Gastroesophageal sphincter (tissue), 4 donors: ENCODE results near the gene HELB. TPM values are rescaled to one million over a fixed set of nuclear protein-coding genes. Genes with fewer than 3 reads are reported as not detected.

Experiments
- ATAC-seq: fragments of 150-250 bp; one replicate; pipeline ENCODE4 v1.9.1; 2016; ENCODE audit warnings: mild to moderate bottlenecking, moderate library complexity
- H3K27ac ChIP-seq, 4 donors: fragments of 200-600 bp; sonication (generic) in 3 of 4; 1 replicate in 3 of 4; 2 replicates in 1 of 4; pipeline ENCODE4 v1.5.1; 2016 to 2019
- H3K27me3 ChIP-seq: fragments of 200-600 bp; sonication (generic); one replicate; pipeline ENCODE4 v1.5.1; 2019
- H3K36me3 ChIP-seq, 2 donors: fragments of 200-600 bp; sonication (generic); one replicate each; pipeline ENCODE4 v1.5.1; 2019; ENCODE audit warnings: control low read depth in 1 of 2
- H3K4me1 ChIP-seq, 3 donors: fragments of 200-600 bp; sonication (generic); 1 replicate in 2 of 3; 2 replicates in 1 of 3; pipeline ENCODE4 v1.5.1; 2016 to 2019; ENCODE audit warnings: control low read depth in 2 of 3
- H3K4me3 ChIP-seq, 2 donors: fragments of 200-600 bp; sonication (generic); one replicate each; pipeline ENCODE4 v1.5.1; 2019; ENCODE audit warnings: mild to moderate bottlenecking in 1 of 2, moderate library complexity in 1 of 2
- H3K9me3 ChIP-seq, 3 donors: fragments of 200-600 bp; sonication (generic); one replicate each; pipeline ENCODE4 v1.5.1; 2017 to 2019; ENCODE audit warnings: control low read depth in 2 of 3
- CTCF ChIP-seq, 4 experiments: fragments of 200-600 bp in 2 of 4; fragments of 450-650 bp in 2 of 4; sonication (generic) in 1 of 4; IDR thresholded peaks; one replicate each; pipeline ENCODE4 v1.5.1; 2017 to 2019; ENCODE audit warnings: antibody characterized with exemption in 4 of 4, mild to moderate bottlenecking in 2 of 4, moderate library complexity in 2 of 4
- EP300 ChIP-seq: sonication (generic); formaldehyde crosslinking; IDR thresholded peaks from one replicate; pipeline ENCODE4 v1.6.1; 2017; ENCODE audit warnings: antibody characterized with exemption, mild to moderate bottlenecking
- POLR2A ChIP-seq, 2 donors: fragments of 450-650 bp; IDR thresholded peaks; one replicate each; pipeline ENCODE4 v1.6.1; 2017; ENCODE audit warnings: antibody characterized with exemption in 2 of 2, mild to moderate bottlenecking in 2 of 2, moderate library complexity in 1 of 2
- POLR2AphosphoS5 ChIP-seq: sonication (generic); formaldehyde crosslinking; IDR thresholded peaks from one replicate; pipeline ENCODE4 v1.6.1; 2017; ENCODE audit warnings: antibody characterized with exemption
- WGBS, 2 donors: methylation state at CpG; one replicate each; pipeline ENCODE4 v1.1.5; 2018; ENCODE audit warnings: low coverage in 1 of 2; 5-methylcytosine and 5-hydroxymethylcytosine counted together
- total RNA-seq, 4 donors: library from RNA; depleted of rRNA; stranded (reverse); fragments of >200 nt; gene quantifications; one replicate each; pipeline ENCODE4 v1.1.0, GENCODE V29; 2016

Gene HELB
- total RNA-seq, 4 donors from 2014 or later: 0.78 to 3.0 (median 1.5) TPM

- Histone ChIP-seq H3K27ac (no peak overlapping the region), H3K27me3 (no peaks in the 10 kb centered on the region), H3K9me3 (peaks cover 0 to 34% (median 0%) of the 10 kb centered on the region in 3 donors), H3K4me1 (no peaks in the 10 kb centered on the region), H3K4me3 (no peak overlapping the region), H3K36me3 (peaks cover 0 to 58% of the 10 kb centered on the region in 2 donors)
- ATAC-seq: no peak
- 88 to 93% methylated on average over 2 of the region's 2 CpGs for WGBS, 2 donors
- TF ChIP-seq POLR2A (IDR thresholded peaks at IDR 0.05): no peak
- no peak for TF ChIP-seq CTCF (IDR thresholded peaks at IDR 0.05)
- no peak for TF ChIP-seq EP300
- TF ChIP-seq POLR2AphosphoS5: no peak
These were observed 43.7 kb downstream of the HELB start for GRCh38 chr12:66345956-66346355.

DNA sequence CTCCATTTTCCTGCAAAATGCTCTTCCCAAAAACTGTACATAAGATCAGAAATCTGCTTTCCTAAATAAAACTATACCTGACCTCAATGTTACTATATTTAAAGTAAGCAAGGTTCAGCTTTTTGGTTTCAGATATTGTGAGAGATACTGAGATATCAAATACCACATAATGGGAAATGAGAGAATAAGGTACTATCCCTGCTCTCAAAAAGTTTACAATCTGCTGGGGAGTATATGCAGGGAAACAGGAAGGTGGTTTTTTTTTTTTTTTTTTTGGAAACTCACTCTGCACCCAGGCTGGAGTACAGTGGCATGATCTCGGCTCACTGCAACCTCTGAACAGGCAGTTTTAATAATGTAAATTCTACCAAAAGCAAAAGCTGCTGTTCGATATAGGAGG is 49.0 kb downstream of the HELB start:
- H3K4me3 ChIP-seq: no peak overlapping the region
- no peak for ATAC-seq
- WGBS, 2 donors: 86 to 100% methylated on average over 2 of the region's 2 CpGs

GRCh38 chr12:66352197-66352596 is 49.9 kb downstream of the HELB start:
- Histone ChIP-seq H3K27ac (no peak overlapping the region), H3K4me3 (no peak overlapping the region), H3K36me3 (peaks cover 0 to 35% of the 10 kb centered on the region in 2 donors), H3K9me3 (no peaks in the 10 kb centered on the region), H3K27me3 (no peaks in the 10 kb centered on the region), H3K4me1 (no peaks in the 10 kb centered on the region)
- WGBS, 2 donors: 82 to 89% methylated on average over 8 to 9 of the region's 9 CpGs
- no peak for ATAC-seq
- TF ChIP-seq EP300: no peak
- TF ChIP-seq CTCF (IDR thresholded peaks at IDR 0.05): peak in 2 of 4 experiments; percentile 6 to 26
- TF ChIP-seq POLR2A (IDR thresholded peaks at IDR 0.05): no peak
- TF ChIP-seq POLR2AphosphoS5: no peak

More for the DNA sequence above, 49.0 kb downstream of the HELB start:
- Histone ChIP-seq H3K27me3 (no peaks in the 10 kb centered on the region), H3K36me3 (peaks cover 0 to 42% of the 10 kb centered on the region in 2 donors), H3K9me3 (no peaks in the 10 kb centered on the region), H3K4me1 (no peaks in the 10 kb centered on the region), H3K27ac (no peak overlapping the region)
- TF ChIP-seq CTCF (IDR thresholded peaks at IDR 0.05): no peak
- no peak for TF ChIP-seq POLR2AphosphoS5
- TF ChIP-seq POLR2A (IDR thresholded peaks at IDR 0.05): no peak
- TF ChIP-seq EP300: no peak

GRCh38 chr12:66352899-66353298 is 50.6 kb downstream of the HELB start:
- Histone ChIP-seq H3K27me3 (no peaks in the 10 kb centered on the region), H3K36me3 (peaks cover 0 to 34% of the 10 kb centered on the region in 2 donors), H3K27ac (no peak overlapping the region), H3K4me3 (no peak overlapping the region), H3K9me3 (no peaks in the 10 kb centered on the region), H3K4me1 (no peaks in the 10 kb centered on the region)
- TF ChIP-seq CTCF (IDR thresholded peaks at IDR 0.05): no peak
- no peak for TF ChIP-seq POLR2A (IDR thresholded peaks at IDR 0.05)
- 93 to 97% methylated on average over 6 to 8 of the region's 8 CpGs for whole genome bisulfite sequencing, 2 donors
- ATAC-seq: no peak

DNA sequence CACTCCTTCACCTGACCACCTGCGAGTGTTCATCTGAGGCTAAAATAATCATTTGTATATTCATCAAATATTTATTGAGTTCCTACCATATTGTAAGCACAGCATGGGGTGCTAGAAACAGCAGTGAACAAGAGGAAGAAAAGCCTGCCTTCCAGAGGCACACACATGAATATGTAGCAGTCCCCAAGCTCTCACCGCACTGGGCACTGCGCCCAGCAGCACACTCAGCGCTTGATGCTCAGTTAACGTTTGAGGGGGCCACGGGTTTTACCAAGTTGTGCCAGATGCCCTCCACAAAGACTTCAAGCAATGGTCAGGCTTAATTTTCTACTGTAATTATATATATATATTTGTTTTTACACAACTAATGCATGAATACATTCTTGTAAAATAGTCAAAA is 52.0 kb downstream of the HELB start:
- TF ChIP-seq EP300 (no peak), CTCF (IDR thresholded peaks at IDR 0.05) (no peak), POLR2AphosphoS5 (no peak), POLR2A (IDR thresholded peaks at IDR 0.05) (no peak)
- Histone ChIP-seq H3K27me3 (no peaks in the 10 kb centered on the region), H3K36me3 (peaks cover 0 to 25% of the 10 kb centered on the region in 2 donors), H3K4me3 (no peak overlapping the region), H3K27ac (no peak overlapping the region), H3K4me1 (no peaks in the 10 kb centered on the region), H3K9me3 (no peaks in the 10 kb centered on the region)
- WGBS, 2 donors: 75 to 85% methylated on average over 6 of the region's 6 CpGs
- no peak for ATAC-seq
